ENCODE results near the gene LACTB. TPM values are rescaled to one million over a fixed set of nuclear protein-coding genes. Genes with fewer than 3 reads are reported as not detected.

Gene LACTB
- total RNA-seq, 4 donors from 2014 or later: 35.4 to 41.1 (median 38.6) TPM

DNA sequence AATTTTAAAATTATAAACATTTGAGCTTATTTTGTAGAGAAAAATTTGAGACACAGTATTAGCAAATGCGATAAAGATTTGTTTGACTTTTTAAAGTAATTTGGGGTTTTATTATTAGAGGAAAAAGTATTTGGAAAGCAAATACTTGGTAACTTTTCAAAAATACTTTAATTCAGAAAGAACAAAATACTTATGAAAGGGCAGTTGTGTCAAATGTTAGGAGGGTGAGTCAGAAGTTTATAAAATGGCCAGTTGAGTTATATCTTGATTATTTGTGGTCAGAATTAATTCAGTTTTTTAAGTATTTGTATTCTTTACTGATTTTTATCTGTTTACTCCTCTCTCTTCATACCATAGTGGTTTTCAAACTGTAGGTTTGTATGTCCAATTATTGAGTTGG is 12.1 kb downstream of the LACTB start:
- Histone ChIP-seq H3K4me1 (no peaks in the 10 kb centered on the region), H3K27me3 (no peaks in the 10 kb centered on the region), H3K9me3 (no peaks in the 10 kb centered on the region), H3K4me3 (no peak overlapping the region), H3K27ac (no peak overlapping the region), H3K36me3 (peaks cover 0 to 28% of the 10 kb centered on the region in 2 donors)
- ATAC-seq (no peak), DNase-seq (no peak)
- in situ Hi-C loops (cut with MboI; ENCODE audit: low sequenced_read_pairs in 4 of 4): no loop called here
- TF ChIP-seq, protein P1, sequence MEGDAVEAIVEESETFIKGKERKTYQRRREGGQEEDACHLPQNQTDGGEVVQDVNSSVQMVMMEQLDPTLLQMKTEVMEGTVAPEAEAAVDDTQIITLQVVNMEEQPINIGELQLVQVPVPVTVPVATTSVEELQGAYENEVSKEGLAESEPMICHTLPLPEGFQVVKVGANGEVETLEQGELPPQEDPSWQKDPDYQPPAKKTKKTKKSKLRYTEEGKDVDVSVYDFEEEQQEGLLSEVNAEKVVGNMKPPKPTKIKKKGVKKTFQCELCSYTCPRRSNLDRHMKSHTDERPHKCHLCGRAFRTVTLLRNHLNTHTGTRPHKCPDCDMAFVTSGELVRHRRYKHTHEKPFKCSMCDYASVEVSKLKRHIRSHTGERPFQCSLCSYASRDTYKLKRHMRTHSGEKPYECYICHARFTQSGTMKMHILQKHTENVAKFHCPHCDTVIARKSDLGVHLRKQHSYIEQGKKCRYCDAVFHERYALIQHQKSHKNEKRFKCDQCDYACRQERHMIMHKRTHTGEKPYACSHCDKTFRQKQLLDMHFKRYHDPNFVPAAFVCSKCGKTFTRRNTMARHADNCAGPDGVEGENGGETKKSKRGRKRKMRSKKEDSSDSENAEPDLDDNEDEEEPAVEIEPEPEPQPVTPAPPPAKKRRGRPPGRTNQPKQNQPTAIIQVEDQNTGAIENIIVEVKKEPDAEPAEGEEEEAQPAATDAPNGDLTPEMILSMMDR (IDR thresholded peaks at IDR 0.05 in 4 of 5, conservative IDR thresholded peaks at IDR 0.05 in 1 of 5): no peak
- no peak for TF ChIP-seq POLR2A (IDR thresholded peaks at IDR 0.05)
- intact Hi-C loops (cut with DNase I; ENCODE audit: low total_unique reads): no loop called here

- DNase-seq (no peak), ATAC-seq (no peak)
- no peaks in the 10 kb centered on the region for H3K27me3 ChIP-seq
- in situ Hi-C loops (cut with MboI; ENCODE audit: low sequenced_read_pairs in 4 of 4): no loop called here
- H3K36me3 ChIP-seq: peaks cover 0 to 21% of the 10 kb centered on the region in 2 donors
- no peaks in the 10 kb centered on the region for H3K4me1 ChIP-seq
- intact Hi-C loops (cut with DNase I; ENCODE audit: low total_unique reads): no loop called here
- no peak overlapping the region for H3K27ac ChIP-seq
- H3K4me3 ChIP-seq: no peak overlapping the region
- no peaks in the 10 kb centered on the region for H3K9me3 ChIP-seq
- no peak for TF ChIP-seq POLR2A (IDR thresholded peaks at IDR 0.05)
- TF ChIP-seq, protein P1 (IDR thresholded peaks at IDR 0.05 in 4 of 5, conservative IDR thresholded peaks at IDR 0.05 in 1 of 5): no peak
Measured at GRCh38 chr15:63134245-63134985, 12.8 kb downstream of the LACTB start.

- no peak for TF ChIP-seq POLR2A (IDR thresholded peaks at IDR 0.05)
- TF ChIP-seq, protein P1 (IDR thresholded peaks at IDR 0.05 in 4 of 5, conservative IDR thresholded peaks at IDR 0.05 in 1 of 5): no peak
- no peaks in the 10 kb centered on the region for H3K4me1 ChIP-seq
- H3K4me3 ChIP-seq: no peak overlapping the region
- no peaks in the 10 kb centered on the region for H3K27me3 ChIP-seq
- H3K27ac ChIP-seq: no peak overlapping the region
- H3K36me3 ChIP-seq: peaks cover 0 to 13% of the 10 kb centered on the region in 2 donors
- no peaks in the 10 kb centered on the region for H3K9me3 ChIP-seq
- in situ Hi-C loops (cut with MboI; ENCODE audit: low sequenced_read_pairs in 4 of 4): no loop called here
- no peak for ATAC-seq
- no peak for DNase-seq
- intact Hi-C loops (cut with DNase I; ENCODE audit: low total_unique reads): no loop called here
Measured at GRCh38 chr15:63135281-63135680, 13.6 kb downstream of the LACTB start.

DNA sequence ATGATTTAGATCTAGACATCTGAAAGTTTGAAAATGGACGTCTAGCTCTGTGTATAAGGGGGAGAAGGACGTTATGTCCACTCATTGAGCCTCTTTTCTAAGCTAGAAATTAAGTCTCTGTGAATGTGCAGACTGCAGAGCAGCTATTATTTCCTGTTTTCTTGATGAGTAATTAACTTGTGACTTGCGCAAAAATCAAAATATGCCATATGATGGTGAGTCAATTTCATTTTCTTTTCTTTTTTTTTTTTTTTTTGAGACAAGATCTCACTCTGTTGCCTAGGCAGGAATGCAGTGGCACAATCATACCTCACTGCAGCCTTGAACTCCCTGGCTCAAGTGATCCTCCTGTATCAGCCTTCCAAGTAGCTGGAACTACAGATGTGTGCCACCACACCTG is 14.1 kb downstream of the LACTB start:
- ATAC-seq: no peak
- H3K36me3 ChIP-seq: peaks cover 0 to 9% of the 10 kb centered on the region in 2 donors
- intact Hi-C loops (cut with DNase I; ENCODE audit: low total_unique reads): no loop called here
- no peaks in the 10 kb centered on the region for H3K9me3 ChIP-seq
- in situ Hi-C loops (cut with MboI; ENCODE audit: low sequenced_read_pairs in 4 of 4): no loop called here
- no peak overlapping the region for H3K27ac ChIP-seq
- DNase-seq: no peak
- TF ChIP-seq, protein P1 (IDR thresholded peaks at IDR 0.05 in 4 of 5, conservative IDR thresholded peaks at IDR 0.05 in 1 of 5): no peak
- no peak for TF ChIP-seq POLR2A (IDR thresholded peaks at IDR 0.05)
- H3K4me3 ChIP-seq: no peak overlapping the region
- no peaks in the 10 kb centered on the region for H3K27me3 ChIP-seq
- H3K4me1 ChIP-seq: no peaks in the 10 kb centered on the region
